Heart left ventricle (tissue), 13 donors: ENCODE results near the gene SMTNL2.

ENCODE experiments used
- POLR2A ChIP-seq, 2 donors: fragments of 450-650 bp; IDR thresholded peaks; one replicate each; pipeline ENCODE4 v1.6.1; 2017; ENCODE audit warnings: antibody characterized with exemption in 2 of 2, mild to moderate bottlenecking in 2 of 2, moderate library complexity in 2 of 2
- TF ChIP-seq, protein P1 (sequence below), 12 donors: fragments of 200-600 bp; sonication (generic) in 4 of 12; IDR thresholded peaks; one replicate each; pipeline versions ENCODE4 v1.5.0 to v1.8.0; 2018 to 2022; ENCODE audit warnings: antibody characterized with exemption in 12 of 12, mild to moderate bottlenecking in 5 of 12
- donor health status: ischemic (EF 13 %, LVEDD 7.1; RV severe dilation, severe dysfunction).
- donor health status: DM: no; HTN: yes; CAD: no.
- donor health status: DM: no; HTN: no; CAD: no.
- donor health status: ischemic (EF 25% LVEDD 6.9; RV normal size, moderate dysfunction).
- donor health status: ischemic (EF 25% LVEDD 5.7; RV mildly dilated, moderate dysfunction).
- donor health status: ischemic (EF 35%, LVEDD 5.7; RV mildly dilated, moderate dysfunction).
- donor health status: nonischemic (EF 11% LVEDD 7.7; RV severe dilation, severe dysfunction).
- donor health status: DM: yes; HTN: yes; CAD: no.
- donor health status: PGD.
- donor health status: ischemic (EF 29% LVEDD 5.4; RV normal size, mild dysfunction).
- donor health status: nonischemic (EF 23%, LVEDD 6.1; RV moderate dilation, normal function).

DNA sequence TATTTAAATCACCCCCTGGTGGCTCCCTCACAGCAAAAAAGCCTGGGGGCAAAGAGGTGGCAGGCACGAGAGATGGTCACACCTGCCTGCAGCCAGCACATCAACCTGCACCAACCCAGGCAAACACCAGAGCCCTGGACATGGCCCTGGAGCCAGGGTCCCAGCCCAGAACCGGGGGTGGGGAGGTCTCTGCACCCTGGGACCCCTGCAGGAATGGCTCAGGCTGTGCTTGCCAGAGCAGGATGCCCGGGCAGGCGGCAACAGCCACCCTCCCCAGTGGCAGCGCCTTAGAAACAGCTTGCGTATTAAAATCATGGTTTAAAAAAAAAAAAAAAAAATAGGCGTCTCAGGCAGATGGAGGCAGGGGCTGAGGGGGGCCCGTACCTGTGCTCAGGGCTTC, 45.3 kb upstream of the SMTNL2 start:
- TF ChIP-seq, protein P1, sequence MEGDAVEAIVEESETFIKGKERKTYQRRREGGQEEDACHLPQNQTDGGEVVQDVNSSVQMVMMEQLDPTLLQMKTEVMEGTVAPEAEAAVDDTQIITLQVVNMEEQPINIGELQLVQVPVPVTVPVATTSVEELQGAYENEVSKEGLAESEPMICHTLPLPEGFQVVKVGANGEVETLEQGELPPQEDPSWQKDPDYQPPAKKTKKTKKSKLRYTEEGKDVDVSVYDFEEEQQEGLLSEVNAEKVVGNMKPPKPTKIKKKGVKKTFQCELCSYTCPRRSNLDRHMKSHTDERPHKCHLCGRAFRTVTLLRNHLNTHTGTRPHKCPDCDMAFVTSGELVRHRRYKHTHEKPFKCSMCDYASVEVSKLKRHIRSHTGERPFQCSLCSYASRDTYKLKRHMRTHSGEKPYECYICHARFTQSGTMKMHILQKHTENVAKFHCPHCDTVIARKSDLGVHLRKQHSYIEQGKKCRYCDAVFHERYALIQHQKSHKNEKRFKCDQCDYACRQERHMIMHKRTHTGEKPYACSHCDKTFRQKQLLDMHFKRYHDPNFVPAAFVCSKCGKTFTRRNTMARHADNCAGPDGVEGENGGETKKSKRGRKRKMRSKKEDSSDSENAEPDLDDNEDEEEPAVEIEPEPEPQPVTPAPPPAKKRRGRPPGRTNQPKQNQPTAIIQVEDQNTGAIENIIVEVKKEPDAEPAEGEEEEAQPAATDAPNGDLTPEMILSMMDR (IDR thresholded peaks at IDR 0.05): no peak
- no peak for TF ChIP-seq POLR2A (IDR thresholded peaks at IDR 0.05)
